Activated naive CD4-positive, alpha-beta T cell (primary cell): ENCODE results near the gene CAPG.
A peak's percentile ranks its signal among the peaks of the same experiment; 100 is the strongest.
"Not testable (repeated sequence)": the region's sequence is repeated elsewhere in the genome, so short reads cannot be mapped to it uniquely, and the experiment has no call there.

Source experiments
- DNase-seq, 4 experiments: peaks; one replicate each; lab custom pipeline; 2025; lab: John Stamatoyannopoulos, UW

Gene CAPG

DNA sequence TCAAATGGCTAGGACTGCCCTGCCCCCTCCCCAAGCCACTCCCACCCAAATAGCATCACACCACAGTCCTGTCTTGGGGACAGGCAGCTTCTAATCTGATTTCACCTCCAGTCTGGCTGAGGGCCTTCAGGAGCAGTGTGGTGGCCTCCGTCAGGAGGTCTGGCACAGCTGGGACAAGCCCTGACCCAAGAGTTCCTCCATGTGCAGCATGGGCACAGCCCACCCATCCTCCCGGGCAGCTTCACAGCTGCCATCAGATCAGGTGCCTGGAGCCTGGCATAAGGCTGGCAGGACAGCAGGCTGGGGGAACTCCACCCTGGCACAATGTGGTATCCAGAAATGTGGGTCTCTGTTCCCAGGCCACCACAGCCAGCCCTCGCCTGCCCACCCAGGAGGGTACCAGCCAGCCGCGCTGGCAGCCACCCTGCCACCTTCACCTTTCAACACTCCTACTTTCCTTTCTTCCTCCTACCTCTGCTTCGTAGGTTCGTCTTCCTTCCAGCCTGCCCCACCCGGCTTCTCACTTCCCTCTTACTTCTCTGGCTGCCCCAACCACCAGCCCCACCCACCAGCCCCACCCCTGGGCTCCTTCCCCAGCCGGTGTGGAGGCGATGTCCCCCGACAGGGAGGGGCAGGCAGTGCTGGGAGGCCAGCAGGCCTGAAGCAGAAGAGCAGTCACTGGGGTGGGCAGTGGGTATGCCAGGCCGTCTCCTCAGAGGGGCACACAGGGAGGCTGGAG, at the start of gene CAPG:
CAPG (minus strand) TSS at position 522 of the 739 bp plus-strand sequence. CDS start 8,221 bp downstream, outside the sequence.
- DNase-seq: peak in 1 of 4 experiments; percentile 11

GRCh38 chr2:85459771-85460170, 49.6 kb upstream of the CAPG start:
- no peak for DNase-seq

DNA sequence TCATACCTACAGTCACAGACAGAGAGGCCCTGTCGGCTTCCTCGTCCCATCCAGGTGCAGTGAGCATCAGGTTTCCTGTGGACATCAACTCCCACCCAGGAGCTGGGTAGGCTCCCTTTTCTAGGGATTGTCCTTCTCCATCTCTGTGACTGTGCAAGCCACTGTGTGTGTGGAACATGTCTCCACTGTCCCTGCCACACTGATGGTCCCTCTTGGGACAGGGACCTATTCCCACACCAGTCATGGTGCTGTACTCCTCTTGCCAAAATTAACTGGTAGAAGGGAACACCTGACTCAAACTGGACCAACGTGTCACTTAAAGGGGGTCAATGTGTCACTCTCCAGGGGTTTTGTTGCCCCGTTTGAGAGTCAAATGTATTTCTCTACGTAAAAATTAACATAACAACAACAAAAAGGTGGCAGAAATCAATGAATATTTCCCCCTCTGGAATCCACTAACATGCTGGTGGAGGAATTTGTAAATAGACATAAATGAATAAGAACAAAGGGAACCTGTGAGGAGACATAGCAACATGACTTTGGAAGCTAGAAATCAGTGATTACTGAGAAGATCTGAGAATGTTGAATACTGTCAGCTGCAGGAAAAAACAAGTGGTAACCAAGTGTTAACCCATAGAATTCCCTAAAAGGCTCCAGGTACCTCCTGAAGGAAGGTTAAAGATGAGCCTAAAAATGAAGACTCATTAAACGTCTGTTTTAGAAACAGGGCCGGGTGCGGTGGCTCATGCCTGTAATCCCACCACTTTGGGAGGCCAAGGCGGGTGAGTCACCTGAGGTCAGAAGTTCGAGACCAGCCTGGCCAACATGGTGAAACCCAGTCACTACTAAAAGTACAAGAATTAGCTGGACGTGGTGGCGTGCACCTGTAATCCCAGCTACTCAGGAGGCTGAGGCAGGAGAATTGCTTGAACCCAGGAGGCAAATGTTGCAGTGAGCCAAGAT, 48.7 kb upstream of the CAPG start:
- DNase-seq: no peak

- no peak for DNase-seq
These were observed 47.7 kb upstream of the CAPG start for GRCh38 chr2:85457877-85458316.

- DNase-seq: no peak
These were observed 46.9 kb upstream of the CAPG start for GRCh38 chr2:85457043-85457442.

GRCh38 chr2:85455552-85456090, 45.5 kb upstream of the CAPG start:
- DNase-seq: no peak

- DNase-seq: no peak
These were observed 43.4 kb upstream of the CAPG start for GRCh38 chr2:85453571-85453970.

DNA sequence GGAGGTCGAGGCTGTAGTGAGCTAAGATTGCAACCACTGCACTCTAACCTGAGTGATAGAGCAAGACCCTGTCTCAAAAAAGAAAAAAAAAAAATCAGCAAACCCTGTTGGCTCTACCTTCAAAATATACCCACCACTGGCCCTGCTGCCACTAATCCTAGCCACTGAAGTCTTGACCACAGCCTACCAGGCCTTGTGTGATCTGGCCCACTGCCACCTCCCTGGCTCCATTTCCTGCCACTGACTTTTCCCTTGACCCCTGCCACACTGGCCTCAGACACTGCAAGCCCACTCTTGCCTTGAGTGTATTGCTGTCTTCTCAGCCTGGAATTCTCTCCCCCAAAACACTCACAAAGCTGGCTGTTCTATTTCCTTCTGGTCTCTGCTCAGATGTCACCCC, 42.1 kb upstream of the CAPG start:
- DNase-seq: no peak

- no peak for DNase-seq
These were observed 39.0 kb upstream of the CAPG start for GRCh38 chr2:85449214-85449588.

- DNase-seq: no peak
These were observed 38.5 kb upstream of the CAPG start for GRCh38 chr2:85448461-85449213.

DNA sequence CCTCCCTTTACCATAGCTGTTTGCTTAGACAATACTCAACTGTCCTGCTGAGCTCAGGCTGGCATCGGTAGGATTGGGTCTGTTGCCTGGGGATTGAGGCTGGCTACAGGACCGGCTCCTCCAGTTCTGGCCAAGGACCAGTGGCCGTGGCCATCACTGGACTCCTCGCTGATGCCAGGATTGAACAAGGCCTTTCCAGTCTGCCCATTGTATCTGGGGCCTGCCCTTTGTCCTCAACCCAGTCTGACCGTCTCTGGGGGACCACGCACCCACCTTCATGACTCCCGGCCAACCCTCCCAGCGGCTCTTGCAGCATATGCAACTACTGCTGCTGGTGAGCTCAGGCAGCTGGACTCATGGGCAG, 37.0 kb upstream of the CAPG start:
- no peak for DNase-seq

DNA sequence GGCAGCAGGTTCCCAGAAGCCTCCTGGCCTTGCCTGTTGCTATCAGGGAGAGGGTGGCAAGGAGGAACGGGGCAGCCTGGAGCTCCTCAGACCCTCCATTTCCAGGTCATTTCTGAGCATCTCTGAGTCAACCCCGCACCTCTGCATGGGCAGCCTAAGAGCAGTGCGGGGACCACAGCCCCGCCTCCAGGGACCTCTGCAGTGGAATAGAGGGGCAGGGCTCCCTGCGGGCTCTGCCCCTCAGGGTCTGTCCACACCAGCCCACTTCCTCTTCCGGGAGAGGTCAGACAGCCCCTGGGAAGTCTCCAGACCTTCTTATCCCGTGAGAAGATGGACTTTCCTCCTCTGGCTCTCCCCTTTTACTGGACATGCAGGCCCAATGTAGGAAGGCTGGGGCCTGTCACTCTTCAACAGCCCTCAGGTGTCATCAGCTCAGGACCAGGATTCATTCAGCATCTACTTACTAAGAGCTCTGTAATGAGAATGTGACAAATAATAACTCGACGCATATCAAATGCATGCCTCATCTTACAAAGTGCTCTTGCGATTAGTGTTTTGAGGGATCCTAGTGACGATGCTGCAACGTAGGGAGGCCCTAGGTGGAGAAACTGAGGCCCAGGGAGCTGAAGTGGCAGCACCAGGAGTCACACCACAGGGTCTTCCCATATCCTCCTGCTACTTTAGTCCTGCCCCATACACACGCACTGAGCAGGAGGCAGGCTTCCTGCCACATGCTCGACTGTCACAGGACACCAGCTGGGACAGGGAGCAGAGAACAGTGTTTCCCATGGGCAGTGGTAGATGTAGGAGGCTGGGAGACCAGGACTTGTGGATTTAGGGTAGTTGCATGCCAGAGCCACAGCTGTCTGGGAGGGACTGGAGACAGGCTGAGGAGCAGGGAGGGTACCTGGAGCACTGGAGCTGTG, 36.4 kb upstream of the CAPG start:
- DNase-seq: no peak

GRCh38 chr2:85445316-85446295, 35.4 kb upstream of the CAPG start:
- no peak for DNase-seq

- DNase-seq: no peak
These were observed 34.5 kb upstream of the CAPG start for GRCh38 chr2:85444629-85445172.

DNA sequence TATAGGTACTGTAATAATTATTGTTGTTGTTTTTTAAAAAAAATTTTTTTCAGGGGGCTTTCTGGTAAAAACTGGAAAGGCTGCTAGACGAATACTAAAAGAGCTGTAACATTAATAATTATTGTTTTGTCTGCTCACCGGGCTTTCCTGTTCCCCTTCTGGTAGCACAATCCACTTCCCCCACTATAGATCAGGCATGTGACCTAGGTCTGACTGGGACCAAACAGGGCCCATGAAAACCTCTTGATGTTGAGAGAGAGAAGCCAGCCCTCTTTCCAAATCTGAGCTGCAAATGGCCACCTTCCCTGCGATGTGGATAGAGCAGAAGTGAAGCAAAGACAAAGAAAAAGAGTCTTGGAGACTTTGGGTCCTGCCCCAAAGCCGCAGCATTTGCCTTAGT, 31.7 kb upstream of the CAPG start:
- DNase-seq: no peak

DNA sequence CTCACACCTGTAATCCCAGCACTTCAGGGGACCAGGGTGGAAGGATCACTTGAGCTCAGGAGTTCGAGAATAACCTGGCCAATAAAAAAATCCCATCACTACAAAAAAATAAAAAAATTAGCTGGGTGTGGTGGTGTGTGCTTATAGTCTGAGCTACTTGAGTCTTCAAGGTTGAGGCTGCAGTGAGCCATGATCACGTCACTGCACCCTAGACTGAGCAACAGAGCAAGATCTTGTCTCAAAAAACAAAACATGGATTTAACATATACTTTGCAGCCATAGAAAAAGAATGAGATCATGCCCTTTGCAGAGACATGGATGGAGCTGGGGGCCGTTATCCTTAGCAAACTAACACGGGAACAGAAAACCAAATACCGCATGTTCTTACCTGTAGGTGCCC, 30.6 kb upstream of the CAPG start:
- DNase-seq: no peak

DNA sequence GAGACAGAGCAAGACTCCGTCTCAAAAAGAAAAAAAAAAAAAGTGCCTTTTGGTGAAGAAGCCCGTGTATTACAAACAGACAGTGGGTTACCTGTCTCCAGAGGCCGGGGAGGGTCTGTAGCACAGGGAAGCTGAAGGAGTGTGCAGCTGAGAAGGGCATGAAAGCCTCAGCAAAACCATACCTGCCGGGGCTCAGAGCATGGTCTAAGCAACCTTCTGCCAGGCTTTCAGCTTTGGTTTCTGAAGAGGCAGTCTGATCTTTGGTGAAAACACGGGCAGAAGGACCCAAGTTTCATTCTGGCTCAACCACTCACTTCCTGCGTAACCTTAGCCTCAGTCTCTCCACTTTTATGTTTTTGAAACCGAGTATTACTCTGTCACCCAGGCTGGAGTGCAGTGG, 29.8 kb upstream of the CAPG start:
- DNase-seq: no peak

DNA sequence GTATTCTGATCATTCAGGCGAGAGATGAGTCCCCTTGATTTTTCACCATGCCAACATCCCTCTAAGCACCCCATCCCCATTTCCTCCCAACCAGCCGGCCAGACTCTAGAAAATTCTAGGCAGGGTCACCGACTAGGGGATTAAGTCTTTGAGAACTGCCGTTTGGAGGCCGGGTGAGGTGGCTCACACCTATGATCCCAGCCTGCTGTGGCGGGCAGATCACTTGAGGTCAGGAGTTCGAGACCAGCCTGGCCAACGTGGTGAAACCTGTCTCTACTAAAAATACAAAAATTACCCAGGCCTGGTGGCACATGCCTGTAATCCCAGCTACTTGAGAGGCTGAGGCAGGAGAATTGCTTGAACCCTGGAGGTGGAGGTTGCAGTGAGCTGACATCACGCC, 29.4 kb upstream of the CAPG start:
- DNase-seq: not testable (repeated sequence)

- DNase-seq: no peak
These were observed 28.9 kb upstream of the CAPG start for GRCh38 chr2:85439025-85439472.
